K562 (cell line): ENCODE results near the gene ZNF860. TPM values are rescaled to one million over a fixed set of nuclear protein-coding genes. Genes with fewer than 3 reads are reported as not detected.

Source experiments
- ATAC-seq: fragments of 200-7000 bp; cut with Tn5 transposase; 3 replicates; pipeline ENCODE4 v1.9.1; 2020; ENCODE audit warnings: moderate library complexity
- BruUV-seq: library from RNA; stranded (reverse); fragments of 400-500 nt; replicated peaks from 2 replicates; lab custom pipeline; 2021; lab: Mats Ljungman, UMichigan
- CTCF ChIA-PET: fragments of 300-600 bp; formaldehyde crosslinking; extraction: SDS; loops from one replicate; lab custom pipeline; 2021; ENCODE audit warnings: low intra/inter-chr PET ratio; lab: Yijun Ruan, JAX
- POLR2A ChIA-PET: fragments of 300-600, 350-650 bp; sonication (Branson Sonifier 250); formaldehyde crosslinking; extraction: SDS; loops from one replicate; lab custom pipeline; 2021; ENCODE audit warnings: antibody characterized with exemption, inconsistent platforms; lab: Yijun Ruan, JAX
- DNase-seq, 4 experiments: peaks; one replicate each; pipeline versions ENCODE4 v3.0.0 to v3.0.0-alpha.2; 2011 to 2018; ENCODE audit warnings: low spot score in 3 of 4, mixed read lengths in 3 of 4; ENCODE audit errors: extremely low read depth in 1 of 4
- FAIRE-seq: peaks from 2 replicates; lab custom pipeline; 2011; peaks lifted over from hg19 to GRCh38; lab: Jason Lieb, UNC
- H2AFZ ChIP-seq: 2 replicates; pipeline ENCODE4 v1.6.0; 2011; ENCODE audit warnings: low read depth, low read length, control low read depth, inconsistent platforms
- H3K27ac ChIP-seq: fragments of 200-600 bp; 3 replicates; pipeline ENCODE4 v1.8.0; 2011; ENCODE audit warnings: low read depth, mild to moderate bottlenecking, control low read depth, inconsistent platforms, low read length, moderate library complexity, mixed read lengths; ENCODE audit errors: extremely low read depth
- H3K27me3 ChIP-seq, 2 experiments: fragments of 300-600 bp in 1 of 2; 2 replicates in 1 of 2; 3 replicates in 1 of 2; pipeline versions ENCODE4 v1.6.0 to v1.8.0; 2011; ENCODE audit warnings: inconsistent platforms in 2 of 2, low read length in 2 of 2, mild to moderate bottlenecking in 1 of 2, mixed read lengths in 1 of 2, moderate library complexity in 1 of 2; ENCODE audit not compliant: control insufficient read depth in 2 of 2, insufficient read depth in 2 of 2
- H3K36me3 ChIP-seq: fragments of 300-600 bp; 3 replicates; pipeline ENCODE4 v1.8.0; 2011; ENCODE audit warnings: mild to moderate bottlenecking, low read length, inconsistent platforms; ENCODE audit not compliant: control insufficient read depth, insufficient read depth
- H3K4me1 ChIP-seq, 2 experiments: fragments of 200-600 bp in 1 of 2; replicated peaks in 1 of 2; 2 replicates in 1 of 2; 3 replicates in 1 of 2; pipeline versions ENCODE4 v1.5.1 to v1.8.0; 2011; ENCODE audit warnings: inconsistent platforms in 2 of 2, low read length in 2 of 2, mild to moderate bottlenecking in 1 of 2, mixed read lengths in 1 of 2, moderate library complexity in 1 of 2; ENCODE audit not compliant: control insufficient read depth in 2 of 2, insufficient read depth in 2 of 2
- H3K4me2 ChIP-seq: 2 replicates; pipeline ENCODE4 v1.6.1; 2011; ENCODE audit warnings: low read length, control low read depth, inconsistent platforms, mixed read lengths; ENCODE audit not compliant: insufficient read depth
- H3K4me3 ChIP-seq: fragments of 200-600 bp; sonication (generic), shearing (Covaris generic); 2 replicates; pipeline ENCODE4 v1.5.1; 2016; ENCODE audit warnings: control low read depth, inconsistent platforms
- H3K79me2 ChIP-seq: fragments of 200-600 bp; 3 replicates; pipeline ENCODE4 v1.8.0; 2011; ENCODE audit warnings: low read length, inconsistent platforms; ENCODE audit not compliant: control insufficient read depth, insufficient read depth
- H3K9ac ChIP-seq, 2 experiments: 2 replicates each; pipeline versions ENCODE4 v1.6.0 to v1.6.1; 2011; ENCODE audit warnings: low read depth in 2 of 2, low read length in 2 of 2, control low read depth in 1 of 2, inconsistent platforms in 1 of 2, mild to moderate bottlenecking in 1 of 2, mixed read lengths in 1 of 2; ENCODE audit not compliant: insufficient read depth in 1 of 2
- H3K9me1 ChIP-seq: one replicate; pipeline ENCODE4 v1.6.0; 2011; ENCODE audit warnings: inconsistent platforms, mild to moderate bottlenecking, low read length, moderate library complexity; ENCODE audit not compliant: control insufficient read depth, insufficient read depth
- H3K9me3 ChIP-seq: replicated peaks from 2 replicates; pipeline ENCODE4 v1.5.1; 2011; ENCODE audit warnings: low read depth, low read length, inconsistent platforms; ENCODE audit not compliant: control insufficient read depth, insufficient read depth
- H4K20me1 ChIP-seq: replicated peaks from 2 replicates; pipeline ENCODE4 v1.6.1; 2011; ENCODE audit warnings: low read length, inconsistent platforms, mixed read lengths; ENCODE audit not compliant: control insufficient read depth, insufficient read depth
- GATA2 ChIP-seq: sonication (generic); formaldehyde crosslinking; IDR thresholded peaks from 2 replicates; pipeline ENCODE4 v1.4.0; 2020; ENCODE audit warnings: mild to moderate bottlenecking, missing genetic modification reagents
- RBBP5 ChIP-seq: fragments of 200-600 bp; sonication (generic); IDR thresholded peaks from 2 replicates; pipeline ENCODE4 v1.6.1; 2012; ENCODE audit warnings: borderline replicate concordance, mild to moderate bottlenecking, low read length, control low read depth, inconsistent platforms; ENCODE audit not compliant: insufficient read depth, poor library complexity, severe bottlenecking
- WGBS: fragments of 100-300 bp; shearing (Covaris generic); methylation state at CpG from one replicate; pipeline ENCODE4 v1.1.6; 2016; ENCODE audit warnings: low coverage, mixed read lengths; ENCODE audit not compliant: insufficient coverage; ENCODE audit errors: missing lambda C conversion rate; 5-methylcytosine and 5-hydroxymethylcytosine counted together
- in situ Hi-C: fragments of 300-500 bp; cut with MboI; formaldehyde crosslinking; loops from 4 replicates; pipeline ENCODE4 v1.15.0; 2018; ENCODE audit warnings: inconsistent platforms, mixed read lengths
- intact Hi-C: fragments of 100-400 bp; cut with micrococcal nuclease; formaldehyde crosslinking; loops from 2 replicates; pipeline ENCODE4 v1.14.2; 2022
- polyA plus RNA-seq, 8 experiments: library from polyadenylated mRNA; depleted of rRNA in 4 of 8; stranded (reverse) in 5 of 8; unstranded in 3 of 8; fragments of >200 nt; fragmentation: Nextera tagmentation in 2 of 8; fragmentation: Illumina TruSeq in 1 of 8; extraction: Ambion mirVana in 2 of 8; extraction: Trizol in 1 of 8; gene quantifications; 2 replicates each; pipeline versions ENCODE4 v1.2.1 to v1.2.3, GENCODE V29; 2011 to 2014; ENCODE audit warnings: inconsistent platforms in 1 of 8, missing spikeins in 1 of 8
- total RNA-seq, 7 experiments: library from RNA; depleted of rRNA in 6 of 7; stranded (reverse); fragments of >200 nt in 6 of 7; fragmentation: Illumina TruSeq in 2 of 7; extraction: Trizol in 2 of 7; gene quantifications; 2 replicates each; pipeline versions ENCODE4 v1.2.1 to v1.2.3, GENCODE V29; 2011 to 2021; ENCODE audit warnings: low replicate concordance in 1 of 7
- TF ChIP-seq, protein P1 (sequence below), 2 experiments: fragments of 450-650 bp in 1 of 2; sonication (generic) in 1 of 2; formaldehyde crosslinking in 1 of 2; IDR thresholded peaks; 2 replicates each; pipeline versions ENCODE4 v1.7.1 to v1.9.0; 2016 to 2022; ENCODE audit warnings: inconsistent platforms in 1 of 2, mild to moderate bottlenecking in 1 of 2, missing genetic modification reagents in 1 of 2

The ZNF860 gene
- total and polyA plus RNA-seq, 9 of the 15 experiments (the other 6 are each of a cell fraction or from before 2014, with no cell fraction given) = not detected

DNA sequence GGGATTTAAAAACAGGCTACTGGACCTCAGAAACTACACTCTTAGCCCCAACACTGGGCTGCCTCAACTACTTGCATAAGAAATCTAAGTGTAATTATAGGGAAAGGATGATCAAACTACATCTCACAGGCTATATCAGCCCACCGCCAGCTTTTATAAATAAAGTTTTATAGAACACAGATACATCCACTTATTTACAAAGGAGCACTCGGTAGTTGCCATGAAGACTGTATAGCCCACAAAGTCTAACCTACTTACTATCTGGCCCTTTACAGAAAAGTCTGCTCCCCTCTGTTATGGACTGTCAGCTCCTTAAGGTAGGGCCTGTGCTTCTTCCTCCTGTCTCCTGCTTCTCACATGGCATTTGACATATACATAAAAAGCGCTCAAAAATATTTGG is 9.9 kb upstream of the ZNF860 start:
- no peak overlapping the region for H3K4me2 ChIP-seq
- in situ Hi-C loops (no loop called here), intact Hi-C loops (no loop called here)
- no peak overlapping the region for H3K9ac ChIP-seq
- H3K9me3 ChIP-seq = no peaks in the 10 kb centered on the region
- no peak for DNase-seq
- ATAC-seq = no peak
- 0% methylated on average over 3 of the region's 3 CpGs for WGBS
- BruUV-seq = no TSS peak
- no peak overlapping the region for H2AFZ ChIP-seq
- no peaks in the 10 kb centered on the region for H4K20me1 ChIP-seq
- H3K9me1 ChIP-seq = no peaks in the 10 kb centered on the region
- H3K4me3 ChIP-seq = no peak overlapping the region
- TF ChIP-seq GATA2 (no peak), RBBP5 (no peak)
- TF ChIP-seq, protein P1, sequence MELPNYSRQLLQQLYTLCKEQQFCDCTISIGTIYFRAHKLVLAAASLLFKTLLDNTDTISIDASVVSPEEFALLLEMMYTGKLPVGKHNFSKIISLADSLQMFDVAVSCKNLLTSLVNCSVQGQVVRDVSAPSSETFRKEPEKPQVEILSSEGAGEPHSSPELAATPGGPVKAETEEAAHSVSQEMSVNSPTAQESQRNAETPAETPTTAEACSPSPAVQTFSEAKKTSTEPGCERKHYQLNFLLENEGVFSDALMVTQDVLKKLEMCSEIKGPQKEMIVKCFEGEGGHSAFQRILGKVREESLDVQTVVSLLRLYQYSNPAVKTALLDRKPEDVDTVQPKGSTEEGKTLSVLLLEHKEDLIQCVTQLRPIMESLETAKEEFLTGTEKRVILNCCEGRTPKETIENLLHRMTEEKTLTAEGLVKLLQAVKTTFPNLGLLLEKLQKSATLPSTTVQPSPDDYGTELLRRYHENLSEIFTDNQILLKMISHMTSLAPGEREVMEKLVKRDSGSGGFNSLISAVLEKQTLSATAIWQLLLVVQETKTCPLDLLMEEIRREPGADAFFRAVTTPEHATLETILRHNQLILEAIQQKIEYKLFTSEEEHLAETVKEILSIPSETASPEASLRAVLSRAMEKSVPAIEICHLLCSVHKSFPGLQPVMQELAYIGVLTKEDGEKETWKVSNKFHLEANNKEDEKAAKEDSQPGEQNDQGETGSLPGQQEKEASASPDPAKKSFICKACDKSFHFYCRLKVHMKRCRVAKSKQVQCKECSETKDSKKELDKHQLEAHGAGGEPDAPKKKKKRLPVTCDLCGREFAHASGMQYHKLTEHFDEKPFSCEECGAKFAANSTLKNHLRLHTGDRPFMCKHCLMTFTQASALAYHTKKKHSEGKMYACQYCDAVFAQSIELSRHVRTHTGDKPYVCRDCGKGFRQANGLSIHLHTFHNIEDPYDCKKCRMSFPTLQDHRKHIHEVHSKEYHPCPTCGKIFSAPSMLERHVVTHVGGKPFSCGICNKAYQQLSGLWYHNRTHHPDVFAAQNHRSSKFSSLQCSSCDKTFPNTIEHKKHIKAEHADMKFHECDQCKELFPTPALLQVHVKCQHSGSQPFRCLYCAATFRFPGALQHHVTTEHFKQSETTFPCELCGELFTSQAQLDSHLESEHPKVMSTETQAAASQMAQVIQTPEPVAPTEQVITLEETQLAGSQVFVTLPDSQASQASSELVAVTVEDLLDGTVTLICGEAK (IDR thresholded peaks at IDR 0.05) = peak; percentile 83
- TF ChIP-seq, protein P1 (CRISPR knock-in tag; IDR thresholded peaks at IDR 0.05) = 0 out of 2 replicates have a peak, but pooled peaks have one; percentile 44
- TF ChIP-seq, all 486 proteins: peak for 1
- H3K79me2 ChIP-seq = no peaks in the 10 kb centered on the region
- POLR2A ChIA-PET = no interaction called here
- no peaks in the 10 kb centered on the region for H3K4me1 ChIP-seq
- H3K27ac ChIP-seq = no peak overlapping the region
- H3K27me3 ChIP-seq = peaks cover 0 to 19% of the 10 kb centered on the region in 2 experiments; a peak in 3 of 5 replicates
- no peak for FAIRE-seq
- H3K36me3 ChIP-seq = no peaks in the 10 kb centered on the region
- CTCF ChIA-PET = no interaction called here
